ENCODE data around the gene ABI1.

Gene ABI1

DNA sequence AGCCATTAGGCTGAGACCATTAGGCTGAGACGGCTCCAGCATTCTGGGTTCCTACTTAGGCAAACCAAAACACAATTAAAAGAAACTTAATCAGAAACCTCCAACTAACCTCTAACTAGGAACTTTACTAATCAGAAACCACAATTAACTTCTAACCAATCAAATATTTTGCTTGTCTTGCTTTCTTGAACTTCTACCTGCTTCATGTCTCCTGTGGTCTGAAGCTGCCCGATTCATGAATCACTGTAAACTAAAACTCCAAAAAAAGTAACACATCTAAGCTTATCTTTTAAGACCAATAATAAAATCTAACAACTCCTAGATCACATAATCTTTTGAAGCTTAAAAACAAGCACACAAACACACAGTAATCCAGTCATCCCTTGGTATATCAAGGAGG lies 87.1 kb downstream of the ABI1 start:
- no peak for DNase-seq (ENCODE audit: low read depth in 2 of 2)

DNA sequence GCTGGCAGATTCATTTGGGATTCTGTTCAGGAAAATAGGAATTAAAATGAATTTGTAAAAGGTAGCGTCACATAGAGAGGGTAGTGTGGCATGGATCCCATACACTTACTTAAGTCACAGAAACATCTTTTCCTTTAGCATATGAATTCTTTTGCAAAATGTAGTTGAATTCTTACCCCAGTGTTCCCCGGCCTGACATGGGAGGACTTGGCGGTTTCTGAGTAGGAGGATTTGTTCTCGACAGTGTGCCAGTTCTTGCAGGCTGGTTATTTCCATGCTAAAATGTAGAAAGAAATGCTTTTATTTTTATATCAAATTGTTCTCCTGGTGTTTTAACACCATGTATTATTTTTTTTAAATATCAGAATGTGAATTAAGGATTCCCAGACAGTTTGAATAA lies 90.7 kb downstream of the ABI1 start:
- no peak for DNase-seq (ENCODE audit: low read depth in 2 of 2)

DNA sequence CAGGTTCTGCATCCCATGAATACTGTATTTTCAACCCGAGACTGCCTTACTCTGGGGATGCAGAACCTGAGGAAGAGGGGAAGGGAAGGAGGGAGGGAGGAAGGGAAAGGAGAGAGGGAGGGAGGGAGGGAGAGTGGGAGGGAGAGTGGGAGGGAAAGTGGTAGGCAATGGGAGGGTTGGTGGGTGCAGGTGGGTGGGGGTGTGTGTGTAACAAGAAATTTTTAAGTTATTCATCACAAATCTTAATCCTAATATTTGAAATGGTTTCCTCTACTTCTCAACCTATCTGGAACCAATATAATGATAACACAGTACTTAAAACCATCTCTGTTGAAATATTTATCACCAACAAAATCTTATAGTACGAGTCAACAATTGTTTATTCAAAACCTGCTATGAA lies 95.2 kb downstream of the ABI1 start:
- DNase-seq (ENCODE audit: low read depth in 2 of 2) = no peak

DNA sequence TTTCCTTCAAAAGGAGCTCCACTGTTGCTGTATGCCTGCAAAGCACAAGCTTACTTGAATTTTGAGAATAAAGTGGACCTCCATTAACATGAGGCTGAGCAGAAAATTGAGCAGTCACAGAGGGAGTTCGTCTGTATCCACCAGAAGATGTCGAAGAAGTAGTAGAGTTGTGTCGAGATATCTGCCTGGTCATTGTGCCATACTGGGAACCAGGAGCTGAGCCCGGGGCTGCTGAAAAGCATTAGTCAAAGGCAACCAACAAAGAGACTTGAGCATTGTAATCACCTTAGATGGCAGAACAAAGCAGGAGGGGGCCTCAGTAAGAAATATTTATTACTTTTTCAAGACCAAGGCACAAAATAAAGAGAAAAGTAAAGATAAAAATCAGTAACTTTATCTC lies 101.8 kb downstream of the ABI1 start:
- DNase-seq (ENCODE audit: low read depth in 2 of 2) = no peak

DNA sequence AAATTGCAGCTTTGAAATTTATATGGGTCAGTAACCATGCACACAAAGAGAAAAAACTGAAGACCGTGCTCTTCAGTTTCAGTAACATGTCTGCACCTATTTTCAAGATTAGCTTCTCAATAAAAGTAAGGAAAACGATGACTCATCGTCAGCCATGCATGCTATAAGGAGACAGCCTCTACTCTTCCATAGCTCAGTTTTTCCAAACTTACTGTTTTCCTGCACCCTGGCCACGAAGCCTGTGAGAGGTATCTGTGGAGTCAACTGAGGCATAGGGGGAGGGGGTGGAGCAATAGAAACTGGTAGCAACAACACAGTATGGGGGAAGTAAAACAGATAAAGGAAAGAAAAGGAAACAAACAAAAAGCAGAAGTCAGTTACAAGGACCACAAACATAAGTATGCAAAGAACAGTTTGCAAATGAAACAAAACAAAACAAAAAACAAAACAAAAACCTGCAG lies 105.3 kb downstream of the ABI1 start:
- DNase-seq (ENCODE audit: low read depth in 2 of 2) = no peak

DNA sequence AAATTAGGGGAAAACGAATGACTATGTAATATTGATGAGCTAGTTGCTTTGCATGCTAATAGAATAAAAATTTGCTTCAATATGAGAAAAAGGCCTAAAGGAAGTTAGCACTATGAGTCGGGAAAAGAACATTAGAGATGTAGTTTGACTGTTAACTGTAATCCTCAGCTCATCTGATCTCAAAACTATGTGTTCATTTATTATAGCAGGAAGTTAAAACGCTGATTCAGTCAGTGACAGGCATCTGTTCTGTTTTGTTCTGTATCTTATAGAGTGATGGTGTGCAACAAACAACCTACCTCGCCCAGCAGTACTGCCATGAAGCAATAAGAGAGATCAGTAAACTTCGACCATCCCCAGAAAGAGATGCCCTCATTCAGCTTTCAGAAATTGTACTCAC lies 114.7 kb downstream of the ABI1 start:
- no peak for DNase-seq (ENCODE audit: low read depth in 2 of 2)

DNA sequence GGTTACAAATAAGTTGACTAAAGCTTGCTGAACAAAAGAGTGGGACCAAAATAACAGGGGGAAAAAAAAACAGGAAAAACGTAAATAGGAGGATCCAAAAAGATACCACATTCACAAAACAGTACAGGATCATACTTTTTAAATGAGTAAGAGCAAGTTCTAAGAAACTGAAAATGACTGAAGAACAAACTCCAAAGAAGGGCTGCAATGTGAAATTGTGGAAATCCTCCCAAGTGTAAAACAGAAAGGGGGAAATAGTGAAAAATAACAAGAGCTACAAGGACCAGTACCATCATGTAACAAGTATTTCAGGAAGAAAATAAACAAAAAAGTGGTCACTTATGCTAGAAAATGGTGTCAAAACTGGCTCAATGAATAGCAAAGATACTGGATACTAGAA lies 116.9 kb downstream of the ABI1 start:
- no peak for DNase-seq (ENCODE audit: low read depth in 2 of 2)

DNA sequence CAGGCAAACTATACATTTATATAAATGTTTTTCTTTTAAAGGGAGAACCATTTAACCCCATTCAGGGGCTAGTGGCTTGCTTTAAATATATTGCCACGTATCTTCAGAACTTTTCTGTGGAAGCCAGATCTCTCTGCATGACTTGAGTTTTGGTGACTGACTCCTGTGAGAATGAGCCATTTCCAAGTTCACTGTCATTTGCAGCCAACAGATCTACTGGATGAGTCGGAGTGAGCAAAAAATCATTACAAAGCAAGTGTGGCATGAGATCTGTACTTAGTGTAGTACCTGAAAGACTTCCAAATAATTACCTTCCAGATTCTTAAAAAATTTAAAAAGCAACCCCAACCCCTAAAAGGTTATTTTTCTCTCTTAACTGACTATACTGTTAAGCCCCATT lies 117.7 kb downstream of the ABI1 start:
- no peak for DNase-seq (ENCODE audit: low read depth in 2 of 2)

DNA sequence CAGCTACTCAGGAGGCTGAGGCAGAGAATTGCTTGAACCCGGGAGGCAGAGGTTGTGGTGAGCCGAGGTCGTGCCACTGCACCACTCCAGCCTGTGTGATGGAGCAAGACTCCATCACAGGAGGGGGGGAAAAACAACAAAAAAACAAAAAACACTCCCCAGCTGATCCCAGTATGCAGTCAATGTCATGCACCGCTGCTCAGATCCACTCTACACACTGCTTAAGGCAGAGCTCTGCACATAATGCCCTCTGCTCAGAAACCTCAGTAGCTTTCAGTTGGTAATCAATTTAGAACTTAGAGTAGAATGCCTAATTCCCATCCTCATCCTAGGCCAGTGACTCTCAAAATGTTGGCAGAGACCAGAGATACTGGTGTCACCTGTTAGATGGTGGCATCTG lies 119.4 kb downstream of the ABI1 start:
- DNase-seq (ENCODE audit: low read depth in 2 of 2) = no peak

DNA sequence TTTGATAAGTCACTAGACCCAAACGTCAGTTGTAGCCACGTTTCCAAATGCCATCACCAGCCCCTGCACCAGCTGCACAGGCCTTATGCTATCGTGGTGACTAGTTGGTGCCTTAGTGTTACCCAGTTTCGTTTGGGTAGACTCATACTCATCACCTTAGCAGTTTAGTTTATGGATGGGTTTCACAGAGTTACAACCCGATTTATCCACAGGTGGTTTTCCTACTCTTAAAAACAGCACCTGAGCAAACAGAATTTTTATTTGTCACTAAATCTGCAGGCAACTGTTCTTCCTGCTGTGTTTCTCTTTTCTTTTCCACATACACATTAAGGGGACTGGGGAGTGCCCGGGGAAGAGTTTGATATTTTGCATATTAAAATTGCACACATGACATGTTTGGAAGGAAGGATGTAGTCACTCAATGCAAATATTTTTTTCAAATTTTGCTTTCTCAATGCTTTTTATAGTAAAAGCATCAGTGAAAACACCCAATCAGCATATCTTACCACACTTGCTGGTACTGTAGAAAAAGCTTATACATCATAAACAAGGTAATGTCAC lies 121.6 kb downstream of the ABI1 start:
- no peak for DNase-seq (ENCODE audit: low read depth in 2 of 2)

DNA sequence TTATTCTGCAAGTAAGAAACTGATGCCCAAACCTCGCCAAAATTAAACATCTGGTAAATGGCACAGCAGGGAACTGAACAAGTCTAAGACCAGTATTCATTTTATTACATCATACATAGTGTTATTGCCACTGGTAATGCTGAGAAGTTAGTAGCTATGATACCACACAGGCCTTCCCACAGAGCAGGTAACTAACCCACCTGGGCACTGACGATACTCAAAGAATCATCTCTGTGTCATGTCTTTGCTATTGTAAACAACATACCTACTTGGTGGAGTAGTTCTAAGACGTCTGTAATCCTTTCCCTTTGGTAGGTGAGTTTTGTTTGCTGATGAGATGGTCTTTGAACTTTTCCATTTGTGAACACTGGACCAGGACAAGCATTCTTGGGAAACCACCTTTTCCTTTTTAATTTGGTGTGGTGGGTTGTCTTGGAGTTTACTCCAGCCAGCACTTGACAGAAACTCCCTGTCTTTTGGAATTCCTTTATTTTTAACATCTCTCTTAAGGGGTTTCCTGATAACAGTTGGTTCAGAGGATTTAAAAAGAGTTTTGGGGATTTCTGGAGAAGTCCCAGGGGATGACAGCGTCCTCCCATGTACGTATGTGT lies 122.4 kb downstream of the ABI1 start:
- DNase-seq (ENCODE audit: low read depth in 2 of 2) = no peak

DNA sequence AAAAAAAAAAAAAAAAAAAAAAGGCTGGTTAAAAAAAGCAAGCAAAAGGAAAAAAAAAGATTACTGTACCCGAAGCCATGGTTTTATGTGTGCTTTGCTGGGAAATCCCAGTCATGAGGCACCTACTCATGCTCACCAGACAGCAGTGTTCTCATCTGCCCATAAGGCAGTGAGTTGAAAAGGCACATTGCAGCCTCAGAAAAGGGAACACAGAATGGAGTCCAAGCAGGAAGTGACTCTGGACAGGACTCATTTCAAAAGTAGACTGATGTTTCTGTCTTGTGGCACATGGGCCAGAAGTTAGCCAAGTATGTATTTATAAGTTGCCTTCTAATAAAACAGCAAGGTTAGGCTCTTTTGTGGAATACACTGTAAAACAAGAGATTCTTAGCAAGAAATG lies 123.0 kb downstream of the ABI1 start:
- DNase-seq (ENCODE audit: low read depth in 2 of 2) = no peak

DNA sequence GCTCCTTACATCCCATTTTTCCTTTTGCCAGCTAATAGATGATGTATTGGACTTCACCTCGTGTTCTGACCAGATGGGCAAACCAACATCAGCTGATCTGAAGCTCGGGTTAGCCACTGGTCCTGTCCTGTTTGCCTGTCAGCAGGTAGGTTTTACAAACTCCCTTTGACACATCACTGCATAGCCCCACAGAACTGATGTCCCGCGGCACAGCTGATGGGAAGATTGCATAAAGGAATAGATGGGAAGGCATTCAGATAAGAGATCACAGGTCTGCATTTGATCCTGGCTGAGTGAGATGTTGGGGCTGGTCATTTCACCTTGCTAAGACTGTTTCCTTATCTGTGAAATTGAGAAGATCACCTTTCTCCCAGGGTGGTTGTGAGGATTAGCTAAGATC lies 125.3 kb downstream of the ABI1 start:
- no peak for DNase-seq (ENCODE audit: low read depth in 2 of 2)

DNA sequence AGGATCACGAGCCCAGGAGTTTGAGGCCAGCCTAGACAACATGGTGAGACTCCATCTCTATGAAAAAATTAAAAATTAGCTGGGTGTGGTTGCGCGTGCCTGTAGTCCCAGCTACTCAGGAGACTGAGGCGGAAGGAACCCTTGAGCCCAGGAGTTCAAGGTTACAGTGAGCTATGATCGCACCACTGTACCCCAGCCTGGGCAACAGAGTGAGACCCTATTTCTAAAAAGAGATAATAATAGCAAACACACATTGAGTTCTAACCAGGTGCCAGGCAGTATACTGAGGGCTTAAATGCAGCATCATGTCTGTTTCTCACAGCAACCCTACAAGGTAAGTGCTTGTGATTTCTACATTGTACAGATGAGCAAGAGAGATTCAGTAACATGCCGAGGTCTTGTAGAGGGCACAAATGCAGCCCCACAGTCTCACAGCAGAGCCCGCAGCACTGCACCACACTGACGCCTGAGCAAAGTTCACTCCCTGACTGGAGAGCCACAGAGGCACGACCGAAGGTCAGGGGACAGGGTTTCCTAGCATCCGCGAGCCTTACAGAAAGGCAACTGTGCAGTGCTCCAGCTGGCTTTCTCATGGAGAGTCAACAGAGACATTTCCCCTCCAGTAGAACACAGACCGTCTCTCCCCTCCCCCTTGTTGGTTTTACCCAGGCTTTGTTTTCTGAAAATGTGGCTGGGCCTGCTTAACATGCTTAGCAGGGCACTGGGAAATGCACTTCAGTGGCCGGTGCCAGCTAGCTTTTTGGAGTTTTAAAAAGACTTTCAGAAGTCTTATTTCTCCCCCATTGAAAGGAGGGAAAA lies 126.8 kb downstream of the ABI1 start:
- no peak for DNase-seq (ENCODE audit: low read depth in 2 of 2)

DNA sequence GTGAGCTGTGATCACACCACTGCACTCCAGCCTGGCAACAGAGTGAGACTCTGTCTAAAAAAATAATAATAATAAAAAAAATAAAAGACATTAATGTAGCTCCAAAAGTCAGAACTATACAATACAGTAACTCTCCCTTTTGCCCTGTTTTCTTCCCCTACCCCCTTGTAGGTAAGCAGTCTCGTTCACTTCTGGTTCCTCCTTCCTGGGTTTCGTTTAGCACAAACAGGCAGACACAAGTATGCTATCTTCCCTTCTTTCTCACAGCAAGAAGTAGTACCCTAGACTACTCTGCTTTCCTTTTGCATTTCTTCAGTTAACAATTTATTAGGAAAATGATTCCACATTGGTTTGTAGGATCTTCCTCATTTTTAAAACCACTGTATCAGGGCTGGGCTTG lies 130.2 kb downstream of the ABI1 start:
- DNase-seq (ENCODE audit: low read depth in 2 of 2) = no peak

DNA sequence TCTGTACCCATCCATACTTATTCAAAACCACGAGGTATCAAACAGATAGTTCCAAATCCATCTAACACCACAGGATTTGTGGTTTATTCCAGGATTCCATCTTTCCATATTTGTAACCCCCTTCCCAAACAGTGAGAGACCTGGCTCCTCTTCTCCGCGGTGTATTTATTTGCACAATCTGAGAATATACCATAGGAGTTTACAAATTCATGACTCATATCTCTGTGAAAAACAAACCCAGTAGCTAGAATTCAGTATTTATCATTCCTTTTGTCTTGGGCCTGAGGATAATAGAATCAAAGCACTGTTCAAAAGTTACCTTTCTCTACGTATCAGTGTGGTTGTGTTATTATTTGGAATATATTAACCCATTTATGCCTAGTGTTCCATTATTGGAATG lies 131.4 kb downstream of the ABI1 start:
- no peak for DNase-seq (ENCODE audit: low read depth in 2 of 2)

DNA sequence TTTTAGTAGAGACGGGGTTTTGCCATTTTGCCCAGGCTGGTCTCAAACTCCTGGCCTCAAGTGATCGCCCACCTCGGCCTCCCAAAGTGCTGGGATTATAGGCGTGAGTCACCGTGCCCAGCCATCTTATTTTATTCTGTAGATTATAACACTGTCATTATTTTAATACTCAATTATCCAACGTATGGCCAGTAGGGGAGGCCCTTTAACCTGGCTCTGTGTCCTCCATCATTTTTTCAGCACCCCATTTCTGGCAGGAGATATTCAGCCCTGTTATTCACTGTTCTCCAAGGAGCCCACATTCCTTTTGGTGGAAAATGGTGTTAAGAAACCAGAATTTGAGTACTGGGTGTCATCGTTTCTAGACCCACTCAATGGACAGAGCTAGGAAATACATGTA lies 131.8 kb downstream of the ABI1 start:
- DNase-seq (ENCODE audit: low read depth in 2 of 2) = no peak

DNA sequence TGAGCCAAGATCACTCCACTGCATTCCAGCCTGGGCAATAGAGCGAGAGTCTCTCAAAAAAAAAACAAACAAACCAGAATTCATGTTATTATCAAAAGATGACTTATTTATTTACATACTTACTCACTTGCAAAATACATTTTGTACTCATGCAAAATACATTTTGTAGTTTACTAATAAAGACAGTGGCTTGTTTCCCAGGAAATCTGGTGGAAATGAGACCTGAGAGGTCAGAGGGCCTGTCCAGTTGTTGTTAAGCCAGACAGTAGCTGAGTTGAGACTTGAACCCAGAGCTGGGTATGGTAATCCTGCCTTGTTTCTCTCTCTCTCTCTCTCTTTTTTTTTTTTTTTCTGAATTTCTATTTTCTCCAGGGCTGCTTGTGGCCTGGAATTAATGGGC lies 133.8 kb downstream of the ABI1 start:
- no peak for DNase-seq (ENCODE audit: low read depth in 2 of 2)

DNA sequence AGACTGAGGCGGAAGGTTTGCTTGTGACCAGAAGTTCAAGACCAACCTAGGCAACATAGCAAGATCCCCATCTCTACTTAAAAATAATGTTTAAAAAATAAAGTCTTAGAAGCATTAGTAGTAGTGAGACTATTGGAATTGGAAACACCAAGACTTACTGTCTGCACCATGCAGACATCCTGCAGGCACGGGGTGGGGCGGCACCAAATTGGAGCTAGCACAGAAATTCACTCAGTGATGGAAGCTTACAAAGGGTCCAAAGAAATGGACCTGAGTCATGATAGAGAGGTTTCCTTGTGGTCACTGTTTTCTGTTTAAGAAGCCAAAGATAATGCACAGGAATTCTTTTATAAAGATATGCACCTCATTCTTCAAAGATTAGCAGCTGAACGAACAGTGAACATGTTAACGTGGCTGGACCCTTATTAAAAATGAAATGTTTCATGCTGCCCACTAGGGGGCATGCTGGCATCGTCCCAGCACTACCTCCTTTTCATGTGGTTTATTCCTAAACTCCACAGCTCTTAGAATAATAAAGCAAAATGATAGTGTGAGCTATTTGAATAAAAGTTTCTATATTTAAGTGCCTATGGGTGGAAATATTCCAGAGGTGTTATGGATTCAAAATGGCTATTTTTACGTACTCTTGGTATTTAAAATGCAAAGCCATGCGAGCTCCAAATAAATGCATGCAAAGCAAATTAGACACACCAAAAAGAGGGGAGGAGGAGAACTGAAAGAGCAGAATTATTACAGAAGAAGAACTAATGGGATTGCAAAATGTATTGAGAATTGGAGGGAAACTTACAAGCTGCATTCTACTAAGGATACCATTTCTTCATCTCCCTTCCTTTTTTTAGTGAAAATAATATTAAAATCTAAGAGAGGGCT lies 134.7 kb downstream of the ABI1 start:
- peak in 1 of 2 donors; percentile 12 for DNase-seq (ENCODE audit: low read depth in 2 of 2)

DNA sequence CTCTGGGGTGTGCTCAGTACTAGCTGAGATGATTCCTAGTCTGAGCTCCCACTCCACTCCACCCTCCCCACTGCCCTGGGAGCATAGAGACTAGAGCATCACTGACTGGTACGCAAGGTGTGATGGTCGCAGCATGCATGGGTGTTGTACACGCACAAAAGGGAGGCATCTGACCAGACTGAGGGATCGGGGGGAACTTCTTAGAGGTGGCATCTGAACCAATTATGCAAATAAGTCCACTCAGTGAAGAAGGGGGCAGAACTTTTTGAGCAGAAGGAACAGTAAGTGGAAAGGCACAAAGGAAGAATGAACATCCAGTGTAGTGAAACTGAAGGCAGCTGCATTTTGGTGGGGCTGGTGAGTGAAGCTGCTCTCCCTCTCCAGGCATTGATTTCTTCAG lies 137.7 kb downstream of the ABI1 start:
- no peak for DNase-seq (ENCODE audit: low read depth in 2 of 2)

DNA sequence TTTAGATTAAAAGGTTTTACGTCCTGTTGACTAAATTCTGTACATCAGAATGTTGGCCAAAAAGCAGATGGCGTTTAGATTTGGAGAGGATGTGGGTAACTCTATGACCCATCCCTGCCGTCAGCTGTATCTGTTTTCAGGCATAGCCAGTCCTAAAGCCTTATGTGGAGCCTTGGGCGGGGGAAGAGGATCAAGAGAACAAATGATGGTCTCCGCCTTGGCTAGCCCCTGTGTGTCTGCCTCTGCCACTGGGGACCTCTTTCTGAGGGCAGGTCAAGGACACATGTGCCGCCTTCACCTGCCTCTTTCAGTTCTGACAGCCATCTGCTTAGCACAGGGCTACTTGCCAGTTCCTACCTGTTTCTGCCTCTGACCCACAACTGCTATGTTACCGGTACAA lies 139.2 kb downstream of the ABI1 start:
- peak in 1 of 2 donors; percentile 19 for DNase-seq (ENCODE audit: low read depth in 2 of 2)

DNA sequence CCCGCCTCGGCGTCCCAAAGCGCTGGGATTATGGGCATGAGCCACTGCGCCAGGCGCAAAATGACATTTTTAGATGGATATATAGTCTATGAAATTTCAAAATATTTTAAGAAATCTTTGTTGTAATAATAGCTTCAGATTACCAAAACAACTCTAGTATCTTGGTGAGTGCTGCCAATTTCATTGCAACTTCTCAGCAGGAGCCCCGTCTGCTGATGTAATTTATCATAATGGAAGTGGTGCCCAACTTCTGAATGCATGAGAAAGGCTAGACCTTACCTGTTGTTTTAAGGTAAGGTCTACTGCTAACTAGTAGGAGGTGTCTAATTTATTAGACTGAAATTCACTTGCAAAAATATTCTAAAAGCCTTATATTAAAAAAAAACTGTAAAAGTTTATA lies 143.3 kb downstream of the ABI1 start:
- DNase-seq (ENCODE audit: low read depth in 2 of 2) = no peak

All from stimulated activated CD8-positive, alpha-beta memory T cell treated with anti-CD3 and anti-CD28 coated beads, Interleukin-7, amount 100 ng/mL, for 4 hours (primary cell).